GM18519 (cell line): ENCODE measurements around the gene CHST8.

Experiments used
- ATAC-seq: cut with Tn5 transposase; IDR thresholded peaks from one replicate; pipeline ENCODE4 v1.9.1; 2021; ENCODE audit warnings: mild to moderate bottlenecking, moderate library complexity; ENCODE audit not compliant: unreplicated experiment, low FRiP score

Gene CHST8

DNA sequence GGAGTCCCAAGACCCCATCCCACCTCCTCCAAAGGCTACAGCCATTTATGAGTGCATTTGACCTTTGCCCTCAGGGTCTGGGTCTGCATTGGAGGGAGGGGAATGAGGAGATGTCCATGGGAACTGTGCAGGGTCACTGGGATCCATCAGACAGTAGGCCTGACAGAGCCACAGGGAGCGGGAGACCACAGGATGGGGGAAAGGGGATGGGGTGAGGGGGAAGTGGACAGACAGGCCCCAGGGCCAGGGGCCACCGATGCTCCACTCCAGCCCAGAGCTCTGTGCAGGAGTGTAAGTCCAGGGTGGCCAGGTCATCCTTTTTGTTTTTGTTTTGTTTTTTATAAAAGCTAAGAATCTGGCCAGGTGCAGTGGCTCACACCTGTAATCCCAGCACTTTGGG, 82.5 kb downstream of the CHST8 start:
- no peak for ATAC-seq

DNA sequence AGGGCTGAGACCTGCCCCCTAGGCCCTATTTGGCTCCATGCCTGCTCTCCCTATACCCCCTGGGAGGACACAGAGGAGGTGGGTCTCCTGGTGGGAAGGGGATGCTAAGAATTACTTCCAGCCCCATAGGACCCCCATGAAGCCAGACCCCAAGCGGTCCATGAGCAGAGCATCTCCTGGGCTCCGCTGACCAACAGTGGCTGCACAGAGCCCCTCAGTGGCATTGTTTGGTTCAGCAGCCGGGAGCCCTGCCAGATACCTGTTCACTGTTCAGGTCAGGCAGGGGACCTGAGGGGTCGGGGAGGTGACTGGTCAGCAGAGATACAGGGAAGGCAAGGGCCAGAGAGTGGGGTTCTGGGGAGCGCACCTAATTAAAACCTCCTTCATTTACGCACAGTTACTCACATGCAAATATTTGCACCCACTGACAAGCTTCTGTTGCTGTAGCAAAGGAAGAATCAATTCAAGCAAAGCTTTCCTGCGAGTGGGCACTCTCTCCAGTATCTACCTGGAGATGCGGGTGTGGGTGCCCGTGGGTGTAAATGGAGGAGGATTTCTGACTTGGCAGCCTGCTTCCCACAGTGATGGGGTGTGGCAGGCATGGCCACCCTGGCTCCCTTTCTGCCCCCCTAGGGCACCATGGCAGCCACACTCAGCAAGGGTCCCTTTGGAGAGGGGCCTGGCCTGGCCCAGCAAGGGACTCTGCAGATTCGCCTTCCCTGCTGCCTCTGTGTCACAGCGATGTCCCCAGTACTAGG, 83.5 kb downstream of the CHST8 start:
- no peak for ATAC-seq

GRCh38 chr19:33705860-33706259, 84.1 kb downstream of the CHST8 start:
- no peak for ATAC-seq

- no peak for ATAC-seq
These were observed 84.9 kb downstream of the CHST8 start for GRCh38 chr19:33706631-33707030.

- no peak for ATAC-seq
These were observed 90.5 kb downstream of the CHST8 start for GRCh38 chr19:33712268-33712667.

- ATAC-seq, result no peak
These were observed 91.4 kb downstream of the CHST8 start for GRCh38 chr19:33713194-33713593.

DNA sequence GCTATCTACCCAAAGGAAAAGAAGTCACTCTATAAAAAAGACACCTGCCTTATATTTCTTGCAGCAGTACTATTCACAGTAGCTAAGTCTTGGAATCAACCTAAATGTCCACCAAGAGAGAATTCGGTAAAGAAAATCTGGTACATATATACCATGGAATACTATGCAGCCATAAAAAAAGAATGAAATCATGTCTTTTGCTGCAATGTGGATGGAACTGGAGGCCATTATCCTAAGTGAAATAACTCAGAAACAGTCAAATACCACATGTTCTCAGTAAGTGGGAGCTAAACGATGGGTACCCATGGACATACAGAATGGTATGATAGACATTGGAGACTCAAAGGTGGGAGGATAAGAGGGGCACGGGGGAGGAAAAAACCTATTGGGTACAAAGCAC, 92.4 kb downstream of the CHST8 start:
- no peak for ATAC-seq

- no peak for ATAC-seq
These were observed 93.7 kb downstream of the CHST8 start for GRCh38 chr19:33715462-33715861.

GRCh38 chr19:33717878-33718277, 96.1 kb downstream of the CHST8 start:
- no peak for ATAC-seq

DNA sequence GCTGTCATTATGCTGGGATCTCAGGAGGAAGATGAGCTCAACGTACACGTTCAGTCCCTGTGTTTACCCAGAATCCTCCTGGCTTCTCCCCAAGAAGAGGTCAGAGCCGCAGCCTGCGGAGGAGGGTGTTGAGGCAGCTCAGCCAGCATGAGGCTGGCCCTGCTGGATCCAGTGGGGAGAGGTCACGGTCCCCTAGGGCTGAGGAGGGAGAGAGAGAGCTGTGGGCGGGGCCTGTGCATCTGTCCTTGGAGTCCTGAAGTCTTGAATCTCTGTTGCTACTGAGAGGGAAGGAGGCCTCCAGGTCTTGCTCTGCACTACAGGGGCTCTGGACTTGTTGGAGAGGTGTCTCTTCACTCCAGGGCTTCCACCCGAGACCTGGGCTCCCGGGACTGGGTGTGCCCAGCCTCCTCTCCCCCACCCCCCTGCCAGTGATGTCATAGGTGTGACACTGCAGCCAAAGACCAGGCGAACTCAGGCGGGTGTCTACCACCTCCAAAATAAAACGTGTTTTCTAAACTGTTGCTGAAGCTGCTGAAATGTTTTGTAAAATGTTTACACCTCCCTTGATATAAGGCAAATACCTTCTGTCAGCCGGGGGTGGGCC, 97.0 kb downstream of the CHST8 start:
- ATAC-seq, result no peak

GRCh38 chr19:33719366-33720154, 97.8 kb downstream of the CHST8 start:
- ATAC-seq, result no peak

GRCh38 chr19:33720155-33720493, 98.4 kb downstream of the CHST8 start:
- ATAC-seq, result no peak

DNA sequence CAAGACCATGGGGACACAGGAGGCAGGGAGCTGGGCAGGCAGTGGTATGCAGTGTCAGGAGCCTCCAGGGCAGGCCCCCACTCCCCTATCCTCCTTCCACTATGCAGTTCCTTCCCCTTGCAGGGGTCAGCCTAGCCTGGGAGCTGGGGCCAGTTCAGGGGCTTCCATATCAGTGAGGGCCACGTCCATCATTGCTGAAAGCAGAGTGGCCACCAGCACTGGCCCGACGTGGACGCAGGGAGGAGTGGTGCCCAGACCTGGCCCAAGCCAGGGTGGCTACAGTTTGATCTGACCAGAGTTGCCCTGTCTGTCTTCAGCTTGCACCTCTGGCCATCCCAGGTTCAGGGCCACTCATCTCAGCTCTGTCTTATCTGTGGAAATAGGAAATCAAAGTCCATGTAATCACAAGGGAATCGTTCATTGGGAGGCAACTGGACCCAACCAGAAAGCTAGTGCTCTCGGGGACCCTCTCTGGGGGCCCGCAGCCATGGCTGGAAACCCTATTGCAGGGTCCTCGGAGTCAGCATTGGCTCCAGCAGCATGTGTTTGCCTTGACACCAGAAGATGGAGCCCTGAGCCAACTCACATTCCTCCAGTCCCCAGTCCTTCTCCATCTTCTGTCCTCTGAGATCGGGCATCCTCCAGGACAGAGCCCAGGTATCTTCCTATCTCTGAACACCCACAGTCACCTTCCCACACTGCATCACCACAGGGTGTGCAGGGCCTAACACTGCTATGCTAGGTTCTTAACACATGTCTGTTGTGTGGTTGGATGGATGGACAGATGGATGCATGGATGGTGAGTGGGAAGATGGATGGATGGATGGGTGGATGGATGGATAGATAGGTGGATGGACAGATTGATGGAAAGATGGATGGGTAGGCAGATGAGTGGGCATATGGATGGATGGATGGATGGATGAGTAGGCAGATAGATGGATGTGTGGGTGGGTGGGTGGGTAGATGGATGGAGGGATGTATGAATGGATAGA, 99.2 kb downstream of the CHST8 start:
- no peak for ATAC-seq

DNA sequence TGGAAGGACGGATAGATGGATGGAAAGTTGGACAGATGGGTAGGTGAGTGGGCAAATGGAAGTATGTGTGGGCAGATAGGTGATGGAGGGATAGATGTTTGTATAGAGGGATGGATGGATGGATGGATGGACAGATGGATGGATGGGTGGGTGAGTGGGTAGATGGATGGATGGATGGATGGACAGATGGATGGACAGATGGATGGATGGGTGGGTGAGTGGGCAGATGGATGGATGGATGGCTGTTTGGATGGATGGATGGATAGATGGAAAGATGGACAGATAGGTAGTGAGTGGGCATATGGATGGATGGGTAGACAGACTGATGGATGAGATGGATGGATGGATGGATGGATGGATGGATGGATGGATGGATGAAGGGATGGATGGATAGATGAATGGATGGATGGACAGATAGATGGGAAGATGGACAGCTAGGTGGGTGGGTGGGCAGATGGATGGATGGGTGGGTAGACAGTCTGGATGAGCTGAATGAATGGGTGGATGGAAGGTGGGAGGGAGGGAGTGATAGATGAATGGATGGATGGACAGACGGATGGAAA, 100.1 kb downstream of the CHST8 start:
- ATAC-seq, result no peak

DNA sequence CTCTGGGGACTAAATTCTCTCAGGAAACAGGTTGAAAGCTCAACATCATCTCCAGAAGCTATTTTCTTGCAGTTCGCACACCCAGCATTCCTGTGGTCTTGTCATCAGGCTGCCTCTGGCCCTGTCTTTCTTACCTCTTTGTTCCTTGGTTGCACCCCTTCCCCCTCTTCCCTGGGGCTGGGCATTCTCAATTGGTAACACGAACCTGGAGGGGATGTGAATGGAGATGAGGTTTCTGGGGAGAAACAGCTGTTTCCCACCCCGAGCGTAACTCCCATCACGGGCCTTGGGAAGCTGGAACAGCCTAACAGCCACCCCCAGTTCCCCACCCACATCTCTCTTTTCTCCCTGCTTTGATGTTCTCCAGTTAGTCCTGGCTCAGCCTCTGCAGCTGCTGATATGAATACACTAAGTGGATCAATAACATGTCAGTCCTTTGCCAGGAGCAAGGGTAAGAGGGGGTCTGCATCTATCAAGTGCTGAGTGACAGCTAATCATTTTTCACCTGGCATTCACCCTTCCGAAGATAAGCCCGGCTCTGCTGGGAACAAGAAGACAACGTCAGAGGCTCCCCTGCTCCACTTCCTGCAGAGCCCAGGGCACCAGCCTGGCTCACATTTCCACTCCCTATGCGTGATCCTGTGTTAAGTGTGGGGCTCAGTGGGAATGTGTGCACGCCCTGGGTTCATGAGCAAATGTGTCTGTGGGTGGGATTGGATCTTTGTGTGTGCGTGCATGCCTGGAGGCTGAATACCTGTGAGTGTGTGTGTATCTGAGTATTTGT, 100.9 kb downstream of the CHST8 start:
- ATAC-seq, result no peak

DNA sequence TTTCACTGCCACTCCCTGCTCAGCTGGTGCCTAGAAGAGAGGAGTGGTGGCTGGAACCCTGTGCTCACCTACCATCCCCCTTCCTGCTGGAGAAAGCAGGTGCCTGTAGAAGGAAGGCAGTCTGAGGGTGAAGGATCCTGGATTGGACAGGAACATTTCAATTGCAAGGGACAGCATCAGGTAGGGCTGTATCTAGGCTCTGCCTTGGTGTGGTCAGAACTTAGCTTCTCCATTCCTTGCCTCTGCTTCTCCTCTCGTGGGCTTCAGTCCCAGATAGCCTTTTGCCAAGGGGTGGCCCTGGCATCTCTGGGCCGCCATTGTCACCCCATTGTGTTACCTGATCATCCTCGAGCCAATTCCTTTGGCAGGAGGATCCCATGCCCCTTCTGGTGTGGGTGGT, 101.8 kb downstream of the CHST8 start:
- no peak for ATAC-seq

GRCh38 chr19:33724021-33724720, 102.4 kb downstream of the CHST8 start:
- ATAC-seq, result no peak

DNA sequence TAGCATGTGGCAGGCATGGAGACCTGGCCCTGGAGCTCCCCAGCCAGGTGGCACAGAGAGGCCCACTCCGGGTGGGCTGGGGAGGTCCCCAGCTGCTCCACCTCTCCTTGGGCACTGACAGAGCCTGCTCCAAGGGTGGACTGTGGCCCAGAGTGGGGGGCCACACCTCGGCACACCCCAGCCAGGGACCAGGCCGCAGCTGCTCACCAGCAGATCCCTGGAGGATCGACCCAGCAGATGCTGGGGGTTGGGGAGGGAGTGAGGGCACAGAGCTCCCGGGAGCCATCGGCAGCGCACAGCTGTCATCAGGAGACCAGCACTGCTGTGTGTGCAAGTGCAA, 102.9 kb downstream of the CHST8 start:
- no peak for ATAC-seq

- no peak for ATAC-seq
These were observed 103.8 kb downstream of the CHST8 start for GRCh38 chr19:33725567-33725966.
